Right lobe of liver (tissue), 6 donors: ENCODE data around the gene TCL1A. TPM values are rescaled to one million over a fixed set of nuclear protein-coding genes. Genes with fewer than 3 reads are reported as not detected.

Source experiments
- ATAC-seq, 4 donors: fragments of 200-7000 bp; cut with Tn5 transposase; one replicate each; pipeline ENCODE4 v1.9.1; 2020; ENCODE audit warnings: mild to moderate bottlenecking in 4 of 4, moderate library complexity in 4 of 4
- DNase-seq, 3 donors: peaks; one replicate each; pipeline ENCODE4 v3.0.0-alpha.2; 2020
- H3K27ac ChIP-seq, 3 donors: fragments of 200-600 bp; one replicate each; pipeline ENCODE4 v1.8.0; 2022
- H3K27me3 ChIP-seq, 2 donors: fragments of 200-600 bp; one replicate each; pipeline ENCODE4 v1.8.0; 2022
- H3K36me3 ChIP-seq, 4 donors: fragments of 200-600 bp; sonication (generic) in 1 of 4; one replicate each; pipeline versions ENCODE4 v1.5.1 to v1.8.0; 2017 to 2022; ENCODE audit warnings: control low read depth in 1 of 4
- H3K4me1 ChIP-seq, 4 donors: fragments of 200-600 bp; sonication (generic) in 1 of 4; one replicate each; pipeline versions ENCODE4 v1.5.1 to v1.8.0; 2017 to 2022; ENCODE audit warnings: control low read depth in 1 of 4
- H3K4me3 ChIP-seq, 3 donors: fragments of 200-600 bp; one replicate each; pipeline ENCODE4 v1.8.0; 2022
- H3K9me3 ChIP-seq, 4 donors: fragments of 200-600 bp; sonication (generic) in 1 of 4; one replicate each; pipeline versions ENCODE4 v1.5.1 to v1.8.0; 2017 to 2022; ENCODE audit warnings: control low read depth in 1 of 4
- POLR2A ChIP-seq: fragments of 450-650 bp; IDR thresholded peaks from one replicate; pipeline ENCODE4 v1.6.1; 2017; ENCODE audit warnings: antibody characterized with exemption, mild to moderate bottlenecking
- WGBS: methylation state at CpG from one replicate; pipeline ENCODE4 v1.1.6; 2018; ENCODE audit warnings: low coverage, low lambda C conversion rate; ENCODE audit not compliant: insufficient coverage; ENCODE audit errors: missing lambda C conversion rate; 5-methylcytosine and 5-hydroxymethylcytosine counted together
- intact Hi-C, 2 donors: fragments of 100-400 bp; cut with DNase I; formaldehyde crosslinking; loops; one replicate each; pipeline versions ENCODE4 v1.11.2 to v1.14.1; 2022
- total RNA-seq, 6 experiments: library from RNA; depleted of rRNA in 2 of 6; stranded (reverse); fragments of >200 nt in 2 of 6; fragmentation: NEBNext Ultra II Directional in 3 of 6; extraction: Animal tissue kit (Norgen Biotek cat#: 25700) in 3 of 6; gene quantifications; one replicate each; pipeline versions ENCODE4 v1.1.0 to v1.2.4, GENCODE V29; 2016 to 2023
- TF ChIP-seq, protein P1 (sequence below), 4 donors: fragments of 200-600 bp in 3 of 4; fragments of 450-650 bp in 1 of 4; IDR thresholded peaks; one replicate each; pipeline versions ENCODE4 v1.5.1 to v1.8.0; 2016 to 2022; ENCODE audit warnings: antibody characterized with exemption in 4 of 4, mild to moderate bottlenecking in 2 of 4
- donor health status: DM: no; HTN: yes; CAD: no.
- donor health status: DM: no; HTN: no; CAD: no.
- donor health status: DM: no; HTN: no; CAD: no.
- donor health status: DM: no; HTN: yes; CAD: no.
- donor health status: DM: no; HTN: yes; CAD: no.

TCL1A gene
- total RNA-seq, 6 experiments from 2014 or later: 0.15 TPM; not detected in 5

DNA sequence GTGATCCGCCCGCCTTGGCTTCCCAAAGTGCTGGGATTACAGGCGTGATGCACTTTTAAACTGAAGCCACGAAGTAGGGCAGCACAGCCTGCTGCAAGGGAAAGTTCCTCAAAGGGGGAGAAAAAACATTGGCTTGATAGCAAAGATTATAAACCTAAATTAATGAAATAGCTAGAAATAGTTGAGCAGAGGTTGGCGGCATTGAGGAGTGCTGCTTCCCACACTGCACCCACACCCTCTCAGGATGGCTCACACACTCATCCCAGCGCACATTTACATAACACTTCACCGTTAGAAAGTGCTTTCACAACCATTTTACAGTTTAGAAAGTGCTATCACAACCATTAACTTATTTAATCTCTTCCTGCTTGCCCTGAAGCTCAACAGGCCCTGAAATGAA, 44.4 kb upstream of the TCL1A start:
- no peak for TF ChIP-seq POLR2A
- TF ChIP-seq, protein P1, sequence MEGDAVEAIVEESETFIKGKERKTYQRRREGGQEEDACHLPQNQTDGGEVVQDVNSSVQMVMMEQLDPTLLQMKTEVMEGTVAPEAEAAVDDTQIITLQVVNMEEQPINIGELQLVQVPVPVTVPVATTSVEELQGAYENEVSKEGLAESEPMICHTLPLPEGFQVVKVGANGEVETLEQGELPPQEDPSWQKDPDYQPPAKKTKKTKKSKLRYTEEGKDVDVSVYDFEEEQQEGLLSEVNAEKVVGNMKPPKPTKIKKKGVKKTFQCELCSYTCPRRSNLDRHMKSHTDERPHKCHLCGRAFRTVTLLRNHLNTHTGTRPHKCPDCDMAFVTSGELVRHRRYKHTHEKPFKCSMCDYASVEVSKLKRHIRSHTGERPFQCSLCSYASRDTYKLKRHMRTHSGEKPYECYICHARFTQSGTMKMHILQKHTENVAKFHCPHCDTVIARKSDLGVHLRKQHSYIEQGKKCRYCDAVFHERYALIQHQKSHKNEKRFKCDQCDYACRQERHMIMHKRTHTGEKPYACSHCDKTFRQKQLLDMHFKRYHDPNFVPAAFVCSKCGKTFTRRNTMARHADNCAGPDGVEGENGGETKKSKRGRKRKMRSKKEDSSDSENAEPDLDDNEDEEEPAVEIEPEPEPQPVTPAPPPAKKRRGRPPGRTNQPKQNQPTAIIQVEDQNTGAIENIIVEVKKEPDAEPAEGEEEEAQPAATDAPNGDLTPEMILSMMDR (IDR thresholded peaks at IDR 0.05): no peak
- no peak for ATAC-seq

DNA sequence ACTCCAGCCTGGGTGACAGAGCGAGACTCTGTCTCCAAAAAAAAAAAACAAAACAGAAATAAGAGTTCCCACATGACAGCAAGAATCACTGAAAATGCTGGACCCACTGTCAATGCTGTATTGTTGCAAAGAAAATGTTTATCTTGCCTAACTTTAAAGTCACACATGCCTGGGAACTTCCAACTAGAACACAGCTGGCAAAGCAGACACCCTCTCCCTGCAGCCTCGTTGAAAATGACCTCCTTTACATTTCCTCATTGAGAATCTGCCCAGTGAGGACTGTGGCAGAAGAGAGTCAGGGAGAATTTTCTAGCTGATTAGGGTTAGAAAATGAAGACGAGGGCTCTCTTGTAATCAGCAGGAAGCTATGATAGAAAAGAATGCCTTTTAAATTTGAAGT, 42.8 kb upstream of the TCL1A start:
- H3K27ac ChIP-seq: no peak overlapping the region
- H3K4me1 ChIP-seq: no peaks in the 10 kb centered on the region
- H3K36me3 ChIP-seq: no peaks in the 10 kb centered on the region
- no peaks in the 10 kb centered on the region for H3K27me3 ChIP-seq
- ATAC-seq: no peak
- intact Hi-C loops: no loop called here
- DNase-seq: no peak
- WGBS: 25% methylated on average over 3 of the region's 3 CpGs
- no peaks in the 10 kb centered on the region for H3K9me3 ChIP-seq
- TF ChIP-seq, protein P1 (IDR thresholded peaks at IDR 0.05): no peak
- TF ChIP-seq POLR2A: no peak
- H3K4me3 ChIP-seq: no peak overlapping the region

More for the DNA sequence above, 44.4 kb upstream of the TCL1A start:
- H3K27ac ChIP-seq: no peak overlapping the region
- no peaks in the 10 kb centered on the region for H3K9me3 ChIP-seq
- intact Hi-C loops: no loop called here
- no peaks in the 10 kb centered on the region for H3K36me3 ChIP-seq
- DNase-seq: no peak
- H3K4me1 ChIP-seq: no peaks in the 10 kb centered on the region
- 44% methylated on average over 7 of the region's 7 CpGs for WGBS
- H3K27me3 ChIP-seq: no peaks in the 10 kb centered on the region
- no peak overlapping the region for H3K4me3 ChIP-seq

DNA sequence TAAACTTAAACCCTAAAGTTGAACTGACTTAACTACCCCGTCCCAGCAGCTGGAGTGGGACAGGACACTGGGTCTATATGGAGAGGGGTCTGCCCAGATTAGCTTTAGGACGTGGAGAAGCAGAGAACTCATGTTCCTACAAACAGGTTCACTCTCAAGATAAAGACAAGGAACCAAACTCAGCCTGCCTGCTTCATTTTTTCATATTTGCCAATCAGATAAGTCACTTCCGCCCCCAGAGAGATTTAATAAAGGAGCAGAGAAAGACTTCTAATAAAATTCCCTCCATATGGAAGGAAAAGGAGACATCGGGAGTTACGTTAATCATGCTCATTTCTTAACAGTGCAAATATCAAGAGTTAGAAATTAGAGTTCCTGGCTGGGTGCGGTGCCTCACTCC, 42.2 kb upstream of the TCL1A start:
- intact Hi-C loops: no loop called here
- Histone ChIP-seq H3K27ac (no peak overlapping the region), H3K4me3 (no peak overlapping the region), H3K4me1 (no peaks in the 10 kb centered on the region), H3K27me3 (no peaks in the 10 kb centered on the region), H3K9me3 (no peaks in the 10 kb centered on the region), H3K36me3 (no peaks in the 10 kb centered on the region)
- TF ChIP-seq POLR2A: no peak
- TF ChIP-seq, protein P1 (IDR thresholded peaks at IDR 0.05): no peak
- ATAC-seq: no peak
- no peak for DNase-seq
- WGBS: 52% methylated on average over 5 of the region's 6 CpGs

DNA sequence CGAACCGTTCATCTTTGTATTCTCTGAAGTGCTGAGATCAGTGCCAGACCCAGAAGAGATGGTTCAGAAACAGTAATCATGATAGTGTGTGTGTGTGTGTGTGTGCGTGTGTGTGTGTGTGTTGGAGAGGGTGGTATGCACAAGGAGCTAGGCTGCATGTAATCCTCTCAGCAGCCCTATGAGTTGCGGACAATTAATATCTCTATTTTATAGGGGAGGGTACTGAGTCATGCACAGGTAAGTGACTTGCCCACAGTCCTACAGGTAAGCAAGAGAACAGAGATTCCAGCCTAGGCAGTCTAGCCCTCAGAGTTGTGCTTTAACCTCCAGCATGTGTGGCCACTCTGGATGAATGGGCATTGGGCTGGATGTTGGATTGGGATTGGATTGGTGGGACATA, 27.9 kb upstream of the TCL1A start:
- H3K36me3 ChIP-seq: no peaks in the 10 kb centered on the region
- H3K4me3 ChIP-seq: no peak overlapping the region
- H3K27ac ChIP-seq: no peak overlapping the region
- TF ChIP-seq POLR2A: no peak
- TF ChIP-seq, protein P1 (IDR thresholded peaks at IDR 0.05): no peak
- H3K27me3 ChIP-seq: no peaks in the 10 kb centered on the region
- H3K4me1 ChIP-seq: no peaks in the 10 kb centered on the region
- intact Hi-C loops: no loop called here
- no peak for ATAC-seq
- DNase-seq: no peak
- 54% methylated on average over 3 of the region's 4 CpGs for WGBS
- H3K9me3 ChIP-seq: no peaks in the 10 kb centered on the region

DNA sequence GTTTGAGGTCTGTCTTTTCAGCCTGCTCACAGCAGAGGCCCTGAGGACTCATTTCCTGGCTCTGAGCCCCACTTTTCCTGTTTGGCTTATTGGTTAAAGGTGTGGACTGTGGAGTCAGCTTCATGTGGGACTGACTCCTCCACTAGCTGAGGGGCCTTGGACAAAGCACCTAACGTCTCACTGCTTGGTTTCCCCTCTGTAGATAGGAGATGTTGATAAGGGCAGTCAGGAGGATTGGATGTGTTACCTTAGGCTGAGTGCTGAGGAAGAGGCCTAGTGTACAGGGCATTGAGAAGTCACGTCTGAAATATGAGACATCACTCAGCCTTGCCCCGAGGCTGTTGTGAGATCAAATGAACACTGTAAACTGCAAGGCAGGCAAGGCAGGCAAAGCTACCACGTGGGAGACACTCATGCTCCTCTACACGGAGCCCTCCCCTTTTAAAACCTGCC, 27.1 kb upstream of the TCL1A start:
- no peak for DNase-seq
- peak in 1 of 4 donors; percentile 10 for ATAC-seq

More for the DNA sequence above, 27.1 kb upstream of the TCL1A start:
- Histone ChIP-seq H3K9me3 (no peaks in the 10 kb centered on the region), H3K27me3 (no peaks in the 10 kb centered on the region), H3K4me1 (no peaks in the 10 kb centered on the region), H3K27ac (no peak overlapping the region), H3K36me3 (no peaks in the 10 kb centered on the region), H3K4me3 (no peak overlapping the region)
- 13% methylated on average over 4 of the region's 5 CpGs for WGBS
- TF ChIP-seq, protein P1 (IDR thresholded peaks at IDR 0.05): no peak
- no peak for TF ChIP-seq POLR2A
- intact Hi-C loops: no loop called here
